GM19043 (cell line): ENCODE results near the gene RAB5IF.
"Not testable (repeated sequence)": the region's sequence is repeated elsewhere in the genome, so short reads cannot be mapped to it uniquely, and the experiment has no call there.

ENCODE experiments used
- ATAC-seq: cut with Tn5 transposase; IDR thresholded peaks from one replicate; pipeline ENCODE4 v1.9.1; 2021; ENCODE audit warnings: low read depth; ENCODE audit not compliant: unreplicated experiment

RAB5IF gene, protein sequence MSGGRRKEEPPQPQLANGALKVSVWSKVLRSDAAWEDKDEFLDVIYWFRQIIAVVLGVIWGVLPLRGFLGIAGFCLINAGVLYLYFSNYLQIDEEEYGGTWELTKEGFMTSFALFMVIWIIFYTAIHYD

DNA sequence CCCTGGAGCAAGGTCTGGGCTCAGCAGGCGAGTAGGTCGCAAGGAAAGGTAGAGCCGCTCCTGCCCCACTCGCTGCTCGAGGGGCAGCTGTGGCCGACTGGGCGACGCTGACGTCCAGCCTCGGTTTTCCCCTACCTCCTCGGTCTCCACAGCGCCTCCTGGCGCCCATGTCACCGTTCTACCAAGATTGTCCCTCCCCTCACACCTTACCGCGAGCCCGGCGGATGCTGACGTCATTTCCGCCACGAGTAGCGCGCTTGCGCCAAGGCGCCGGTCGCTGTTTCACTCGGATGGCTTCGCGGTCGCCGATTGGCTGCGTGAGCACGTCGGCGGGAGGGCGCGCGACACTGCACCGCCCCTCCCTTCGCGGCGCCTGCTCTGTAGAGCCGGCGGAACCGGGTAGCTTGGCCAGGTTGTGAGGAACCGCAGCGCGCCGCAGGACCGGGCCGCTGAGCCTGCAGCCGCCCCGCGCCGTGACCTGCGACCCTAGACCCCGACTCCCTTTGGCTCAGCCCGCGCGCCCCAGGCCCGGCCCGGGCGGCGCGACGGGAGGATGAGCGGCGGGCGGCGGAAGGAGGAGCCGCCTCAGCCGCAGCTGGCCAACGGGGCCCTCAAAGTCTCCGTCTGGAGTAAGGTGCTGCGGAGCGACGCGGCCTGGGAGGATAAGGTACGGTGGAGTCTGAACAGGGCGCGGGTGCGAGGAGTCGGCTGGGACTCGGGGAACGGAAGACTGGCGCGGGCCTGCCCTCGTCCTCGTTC is at the start of gene RAB5IF:
TSS of gene RAB5IF (plus strand) at position 381 of the 759 bp plus-strand sequence. CDS start at position 554, 173 bp downstream.
- ATAC-seq, result peak; percentile 81

DNA sequence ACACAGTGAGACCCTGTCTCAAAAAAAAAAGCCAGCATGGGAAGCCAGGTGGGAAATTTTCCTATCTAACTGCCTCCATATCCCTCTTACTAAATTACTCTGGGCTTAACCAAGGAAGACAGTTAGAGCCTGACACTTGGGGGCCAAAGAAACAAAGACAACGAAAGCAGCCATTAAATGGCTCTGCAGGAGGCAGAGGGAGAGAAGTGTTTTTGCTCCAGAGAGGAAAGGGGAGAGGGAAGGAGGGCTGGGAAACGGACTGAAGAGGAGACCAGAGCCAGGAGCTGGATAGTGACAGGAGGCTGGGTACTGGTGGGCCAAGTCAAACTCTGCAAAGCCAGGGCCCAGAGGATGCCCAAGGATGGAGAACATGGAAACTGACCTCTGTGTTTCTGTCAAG is 42.9 kb upstream of the RAB5IF start:
- no peak for ATAC-seq

DNA sequence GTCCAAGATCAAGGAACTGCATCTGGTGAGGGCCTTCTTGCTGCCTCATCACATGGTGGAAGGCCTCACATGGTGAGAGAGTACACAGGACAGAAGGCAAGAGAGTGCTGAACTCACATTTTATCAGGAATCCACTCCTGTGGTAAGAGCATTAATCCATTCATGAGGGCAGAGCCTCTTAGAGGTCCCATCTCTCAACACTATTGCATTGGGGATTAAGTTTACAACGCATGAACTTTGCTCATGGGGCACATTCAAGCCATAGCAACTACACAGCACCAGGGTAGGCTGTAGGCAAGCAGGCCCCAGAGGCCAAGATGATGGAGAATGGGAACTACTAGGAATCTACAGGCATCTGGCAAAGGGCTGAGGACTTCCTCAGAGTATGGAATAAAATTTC is 42.2 kb upstream of the RAB5IF start:
- ATAC-seq, result no peak

DNA sequence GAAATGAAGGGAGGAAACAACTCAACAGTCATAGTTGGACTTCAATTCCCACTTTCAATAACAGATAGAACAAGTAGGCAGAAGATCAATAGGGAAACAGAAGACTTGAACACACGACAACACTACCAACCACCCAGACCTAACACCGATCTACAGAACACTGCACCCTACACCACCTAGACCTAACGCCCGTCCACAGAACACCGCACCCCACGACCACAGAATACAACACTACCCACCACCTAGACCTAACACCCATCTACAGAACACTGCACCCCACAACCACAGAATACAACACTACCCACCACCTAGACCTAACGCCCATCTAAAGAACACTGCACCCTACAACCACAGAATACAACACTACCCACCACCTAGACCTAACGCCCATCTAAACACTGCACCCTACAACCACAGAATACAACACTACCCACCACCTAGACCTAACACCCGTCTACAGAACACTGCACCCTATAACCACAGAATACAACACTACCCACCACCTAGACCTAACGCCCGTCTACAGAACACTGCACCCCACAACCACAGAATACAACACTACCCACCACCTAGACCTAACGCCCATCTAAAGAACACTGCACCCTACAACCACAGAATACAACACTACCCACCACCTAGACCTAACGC is 41.4 kb upstream of the RAB5IF start:
- ATAC-seq, result not testable (repeated sequence)

DNA sequence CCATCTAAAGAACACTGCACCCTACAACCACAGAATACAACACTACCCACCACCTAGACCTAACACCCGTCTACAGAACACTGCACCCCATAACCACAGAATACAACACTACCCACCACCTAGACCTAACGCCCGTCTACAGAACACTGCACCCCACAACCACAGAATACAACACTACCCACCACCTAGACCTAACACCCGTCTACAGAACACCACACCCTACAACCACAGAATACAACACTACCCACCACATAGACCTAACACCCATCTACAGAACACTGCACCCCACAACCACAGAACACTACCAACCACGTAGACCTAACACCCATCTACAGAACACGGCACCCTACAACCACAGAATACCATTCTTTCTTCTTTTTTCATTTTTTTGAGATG is 40.9 kb upstream of the RAB5IF start:
- not testable (repeated sequence) for ATAC-seq

DNA sequence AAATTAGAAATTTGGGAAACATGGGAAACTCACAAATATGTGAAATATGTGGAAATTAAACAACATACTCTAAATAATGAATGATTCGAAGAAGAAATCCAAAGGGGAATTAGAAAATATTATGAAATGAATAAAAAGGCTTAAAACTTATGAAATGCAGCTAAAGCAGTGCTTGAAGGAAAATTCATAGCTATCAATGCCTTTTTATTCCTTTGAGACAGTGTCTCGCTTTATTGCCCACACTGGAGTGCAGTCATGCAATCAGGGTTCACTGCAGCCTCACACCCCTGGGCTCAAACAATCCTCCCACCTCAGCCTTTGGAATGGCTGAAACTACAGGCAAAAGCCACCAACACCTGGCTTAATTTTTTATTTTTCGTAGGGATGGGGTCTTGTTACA is 40.1 kb upstream of the RAB5IF start:
- ATAC-seq, result no peak

DNA sequence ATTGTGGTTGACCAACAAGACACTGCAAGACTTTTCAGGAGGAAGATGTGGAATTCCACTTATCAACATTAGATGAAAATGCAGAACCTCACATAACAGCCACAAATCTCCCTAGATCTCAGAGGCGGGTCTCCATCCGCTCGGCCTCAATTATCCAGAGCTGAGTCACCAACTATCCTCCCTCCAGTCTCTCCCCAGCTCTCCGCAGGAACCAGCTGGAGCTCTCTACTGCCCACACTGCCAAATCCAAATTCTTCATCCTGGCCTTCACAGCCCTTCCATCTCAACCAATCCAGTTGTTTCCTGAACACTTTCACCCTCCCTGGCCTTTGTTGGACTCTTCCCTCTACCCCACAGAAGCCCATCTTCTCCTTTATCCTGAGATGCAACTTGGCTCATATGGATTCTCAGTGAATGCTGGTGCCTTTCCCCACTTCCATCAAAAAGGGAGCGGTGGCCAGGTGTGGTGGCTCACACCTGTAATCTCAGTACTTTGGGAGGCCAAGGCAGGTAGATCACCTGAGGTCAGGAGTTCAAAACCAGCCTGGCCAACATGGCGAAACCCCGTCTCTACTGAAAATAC is 35.6 kb upstream of the RAB5IF start:
- ATAC-seq, result no peak

DNA sequence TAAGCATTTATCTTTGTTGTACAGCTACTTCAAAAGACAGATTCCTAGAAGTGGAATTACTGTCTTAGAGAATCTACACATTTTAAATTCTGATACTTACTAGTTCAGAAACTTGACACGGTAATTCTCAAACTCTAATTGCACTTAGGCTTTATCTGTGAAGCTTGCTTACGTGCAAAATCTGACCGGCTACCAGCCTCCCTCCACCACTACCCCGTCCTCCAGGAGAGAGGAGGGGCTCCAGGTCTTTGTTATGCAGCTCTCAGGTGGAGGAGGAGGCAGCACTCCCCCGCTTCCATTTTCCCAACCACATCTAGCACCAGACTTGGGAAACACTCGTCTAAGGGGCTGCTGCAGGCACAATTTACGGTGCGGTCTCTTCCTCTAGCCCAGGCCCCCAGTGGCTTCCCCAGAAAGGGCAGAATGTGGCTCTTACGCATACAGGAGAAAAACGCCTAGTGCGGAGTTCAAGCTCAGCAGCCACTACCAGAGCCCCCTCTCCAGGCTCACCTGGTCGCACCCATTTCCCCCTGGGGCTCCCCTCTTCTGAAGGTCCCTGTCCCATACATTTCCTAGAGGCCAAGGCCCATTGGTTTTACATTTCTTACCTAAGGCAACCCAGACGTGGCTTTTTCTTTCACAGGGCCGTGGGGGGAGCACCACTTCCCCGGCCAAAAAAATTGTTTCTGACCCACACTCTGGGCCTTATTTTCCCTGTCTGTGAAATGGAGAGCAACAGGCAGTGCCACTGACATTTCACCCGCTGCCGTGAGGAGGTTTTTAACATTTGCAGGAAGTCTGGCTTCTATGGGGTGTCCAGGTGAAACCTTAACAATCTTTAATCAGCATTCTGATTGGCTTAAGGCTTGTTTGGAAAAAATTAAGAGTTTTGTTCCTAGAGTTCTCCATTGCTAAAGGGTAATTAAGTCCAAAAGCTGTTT is 33.7 kb upstream of the RAB5IF start:
- ATAC-seq, result no peak

DNA sequence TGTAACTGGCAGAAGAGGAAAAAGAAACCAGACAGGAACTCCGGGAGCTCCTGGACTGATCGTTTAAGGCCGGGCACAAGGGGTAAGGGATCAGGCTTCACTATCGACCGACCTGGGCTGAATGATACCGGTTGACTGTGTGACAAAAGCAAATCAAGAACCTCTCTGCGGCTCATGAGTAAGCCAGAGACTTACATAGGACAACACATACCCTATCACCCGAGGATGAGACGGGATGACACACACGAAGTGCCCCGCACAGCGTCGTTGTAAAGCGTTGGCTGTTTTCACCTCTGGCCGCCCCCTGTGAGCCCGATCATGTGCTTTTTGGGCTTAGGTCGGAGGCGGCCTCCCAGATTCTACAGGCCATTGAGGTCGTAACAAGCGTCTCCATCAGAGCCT is 32.9 kb upstream of the RAB5IF start:
- ATAC-seq, result no peak

DNA sequence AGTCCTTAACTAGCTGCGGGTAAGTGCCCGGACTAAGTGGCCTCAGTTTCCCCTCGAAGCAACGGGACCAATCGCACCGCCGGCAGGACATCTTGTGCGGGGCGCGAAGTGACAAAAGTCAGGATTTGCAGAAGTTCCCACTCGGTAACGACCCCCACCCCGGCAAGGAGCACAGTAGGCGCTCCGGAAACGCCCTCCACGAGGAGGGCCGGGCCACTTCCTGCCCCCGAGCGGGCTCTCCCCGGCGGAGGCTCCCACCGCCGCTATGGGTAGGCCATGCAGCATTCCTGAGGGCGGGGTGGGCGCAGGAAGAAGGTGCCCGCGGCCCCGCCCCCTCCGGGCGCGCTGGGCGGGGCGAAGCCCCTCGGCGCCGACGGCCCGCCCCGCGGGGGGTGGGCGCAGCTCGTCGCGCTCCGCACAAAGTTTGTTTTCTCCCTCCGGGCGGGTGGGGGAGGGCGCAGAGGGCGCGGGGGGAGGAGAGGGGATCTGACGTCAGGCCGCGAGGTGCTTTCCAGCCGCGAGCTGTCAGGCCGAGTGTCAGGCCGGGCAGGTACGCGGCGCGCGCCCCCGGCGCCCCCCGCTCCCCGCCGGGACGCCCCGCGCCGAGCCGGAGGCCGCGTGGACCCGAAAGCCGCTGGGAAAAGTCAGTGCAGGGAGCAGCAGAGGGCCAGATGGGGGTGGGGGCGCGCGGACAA is 32.3 kb upstream of the RAB5IF start, which contains the start of gene TGIF2:
TSS of gene TGIF2 (plus strand) at position 495 of the 695 bp plus-strand sequence. CDS start 5,178 bp downstream, outside the sequence.
- peak; percentile 63 for ATAC-seq

DNA sequence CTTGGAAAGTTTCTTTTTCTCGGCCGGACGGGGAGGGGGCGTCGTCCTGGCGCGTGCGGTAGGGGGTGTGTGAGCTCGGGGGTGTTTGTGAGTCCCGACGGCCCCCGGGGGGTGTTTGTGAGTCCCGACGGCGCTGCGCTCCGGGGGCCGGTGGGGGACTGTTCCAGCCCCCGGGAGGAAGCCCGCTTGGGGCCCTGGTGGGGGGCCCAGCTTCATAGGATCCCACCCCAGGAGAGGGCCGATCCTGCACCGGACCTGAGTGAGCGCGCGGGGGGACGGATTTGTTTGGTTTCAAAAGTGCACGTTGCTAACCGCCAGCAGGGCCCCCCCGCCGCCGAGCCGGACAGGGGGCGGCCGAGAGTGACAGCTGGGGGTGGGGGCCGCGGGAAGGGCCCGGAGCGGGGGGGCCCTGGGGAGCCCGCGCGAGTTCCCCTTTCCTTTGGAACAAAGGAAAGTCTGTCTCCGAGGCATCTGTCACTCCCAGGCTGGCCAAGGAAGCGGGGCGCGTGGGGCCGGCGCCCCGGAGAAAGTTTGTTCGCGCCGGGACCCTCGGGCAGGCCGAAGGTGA is 31.7 kb upstream of the RAB5IF start:
- ATAC-seq, result no peak

DNA sequence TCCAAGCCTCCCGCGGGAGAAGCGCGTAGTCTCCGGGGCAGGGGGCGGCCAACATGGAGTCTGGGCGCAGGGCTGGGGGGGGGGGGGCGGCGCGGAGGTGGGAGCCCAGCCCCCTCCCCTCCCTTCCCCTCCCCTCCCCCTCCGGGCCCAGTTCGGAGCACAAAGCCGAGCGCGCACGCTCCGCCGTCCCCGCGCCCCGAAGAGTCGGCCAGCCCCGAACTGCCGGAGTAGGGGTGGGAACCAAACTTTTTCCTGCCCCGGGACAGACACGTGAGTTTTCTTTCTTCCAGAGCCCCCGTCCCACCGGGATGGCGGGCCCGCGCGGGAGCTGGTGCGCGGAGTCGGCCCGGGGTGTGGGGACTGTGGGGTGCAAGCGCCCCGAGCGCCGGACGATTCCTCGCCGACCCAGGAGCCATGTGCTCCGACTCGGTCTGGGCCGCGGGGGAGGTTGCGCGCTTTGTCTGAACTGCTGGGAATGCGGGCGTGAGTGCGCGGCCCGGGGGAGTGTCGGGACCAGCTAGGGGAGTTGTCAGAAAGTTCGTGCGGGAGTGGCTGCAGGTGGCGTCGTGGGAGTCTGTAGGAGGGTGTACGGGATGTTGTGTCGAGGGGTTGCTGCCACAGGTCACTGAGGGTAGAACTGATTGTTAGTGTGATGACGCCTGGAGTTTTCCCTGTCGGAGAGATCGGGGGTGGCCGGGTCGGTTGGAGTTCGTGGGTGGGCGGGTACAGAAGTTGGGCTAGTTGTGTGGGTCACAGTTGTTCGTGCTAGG is 31.0 kb upstream of the RAB5IF start:
- no peak for ATAC-seq

DNA sequence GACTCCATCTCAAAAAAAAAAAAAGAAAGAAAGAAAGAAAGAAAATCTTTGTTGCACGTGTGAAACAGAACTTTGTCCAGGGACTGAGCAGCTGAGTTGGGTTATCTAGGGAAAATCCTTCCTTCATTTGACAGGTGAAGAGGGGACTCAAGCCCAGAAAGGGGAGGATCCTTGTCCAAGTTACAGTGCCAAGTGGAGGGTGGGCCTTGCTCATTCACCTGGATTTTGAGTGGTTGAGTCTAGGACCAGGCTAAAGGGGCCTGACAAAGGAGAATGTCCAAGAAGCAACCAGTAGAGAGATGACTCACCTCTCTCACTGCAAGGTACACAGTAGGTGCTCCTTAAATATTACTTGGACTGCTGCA is 29.5 kb upstream of the RAB5IF start:
- no peak for ATAC-seq

DNA sequence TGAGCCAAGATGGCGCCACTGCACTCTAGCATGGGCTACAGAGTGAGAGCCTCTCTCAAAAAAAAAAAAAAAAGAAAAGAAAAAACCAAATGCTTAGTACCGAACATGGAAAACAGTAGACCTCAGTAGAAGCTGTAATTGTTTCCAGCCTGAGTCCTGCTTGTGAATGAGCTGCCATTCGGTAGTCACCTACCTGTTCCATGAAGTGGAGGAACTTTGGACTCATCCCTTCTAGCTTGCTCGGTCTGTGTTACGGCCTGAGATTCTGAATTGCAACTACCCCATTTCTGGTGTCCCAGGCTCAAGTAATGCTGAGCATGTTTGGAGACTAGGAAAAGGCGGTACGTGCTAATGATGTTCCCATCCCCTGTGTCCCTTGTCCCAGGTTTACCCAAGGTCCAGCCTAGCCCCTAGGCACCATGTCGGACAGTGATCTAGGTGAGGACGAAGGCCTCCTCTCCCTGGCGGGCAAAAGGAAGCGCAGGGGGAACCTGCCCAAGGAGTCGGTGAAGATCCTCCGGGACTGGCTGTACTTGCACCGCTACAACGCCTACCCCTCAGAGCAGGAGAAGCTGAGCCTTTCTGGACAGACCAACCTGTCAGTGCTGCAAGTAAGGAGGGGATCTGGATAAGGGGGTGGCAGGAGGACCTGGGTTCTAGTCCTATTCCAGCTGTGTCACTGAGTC is 27.1 kb upstream of the RAB5IF start:
- ATAC-seq, result no peak

DNA sequence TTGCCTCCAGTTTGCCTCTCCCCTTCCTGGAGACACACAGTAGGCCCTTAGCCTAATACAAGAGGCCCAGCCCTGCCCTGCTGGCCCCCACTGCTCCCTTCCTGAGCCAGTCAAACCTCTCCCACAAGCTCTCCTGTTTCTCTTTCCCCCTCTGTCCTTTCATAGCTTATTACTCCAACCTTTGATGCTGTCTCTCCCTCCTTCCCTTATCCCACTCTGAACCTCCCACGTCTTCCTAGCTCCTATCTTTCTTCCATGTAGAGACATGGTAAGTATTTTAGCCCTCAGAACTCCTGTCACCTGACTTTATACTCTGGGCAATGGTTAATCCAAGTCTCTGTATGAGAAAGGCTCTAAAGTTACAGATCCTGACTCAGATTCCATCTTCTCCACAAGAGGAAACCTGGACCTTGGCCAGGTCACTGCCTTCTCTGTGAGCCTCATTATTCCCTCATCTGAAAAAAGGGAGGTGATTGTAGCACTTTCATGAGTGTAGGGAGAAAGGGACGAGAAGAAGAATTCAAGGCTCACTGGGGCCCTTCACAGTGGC is 25.5 kb upstream of the RAB5IF start:
- ATAC-seq, result no peak

DNA sequence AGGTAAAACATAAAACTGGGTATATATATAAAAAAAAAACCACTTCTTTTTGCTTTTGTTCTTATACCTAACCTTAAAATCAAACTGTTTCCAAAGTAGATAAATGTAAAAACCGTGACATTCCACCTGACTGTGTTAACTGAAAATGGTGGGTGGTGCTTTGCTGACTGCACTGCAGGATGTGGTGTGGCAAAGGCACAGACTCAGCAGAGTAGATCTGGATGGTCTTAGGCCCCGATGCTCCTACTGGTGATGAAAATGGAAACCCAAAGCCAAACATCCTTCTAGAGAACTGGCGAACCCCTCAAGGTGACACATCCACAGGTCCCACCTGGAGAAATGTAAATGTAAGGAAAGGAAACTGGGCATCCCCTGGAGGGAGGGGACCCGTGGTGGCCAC is 23.3 kb upstream of the RAB5IF start:
- ATAC-seq, result no peak

DNA sequence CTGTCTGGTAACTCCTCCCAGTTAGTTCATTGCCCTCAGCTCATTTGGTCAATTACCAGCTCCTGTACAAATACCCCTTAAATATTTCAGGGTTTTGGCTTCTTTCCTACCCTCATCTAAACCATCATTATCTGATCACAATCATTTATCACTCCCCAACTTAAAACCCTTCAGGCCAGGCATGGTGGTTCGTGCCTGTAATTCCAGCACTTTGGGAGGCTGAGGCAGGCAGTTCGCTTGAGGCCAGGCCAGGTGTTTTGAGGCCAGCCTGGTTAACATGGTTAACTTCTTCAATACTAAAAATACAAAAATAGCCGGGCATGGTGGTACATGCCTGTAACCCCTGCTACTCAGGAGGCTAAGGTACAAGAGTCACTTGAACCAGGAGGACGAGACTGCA is 22.8 kb upstream of the RAB5IF start:
- no peak for ATAC-seq

DNA sequence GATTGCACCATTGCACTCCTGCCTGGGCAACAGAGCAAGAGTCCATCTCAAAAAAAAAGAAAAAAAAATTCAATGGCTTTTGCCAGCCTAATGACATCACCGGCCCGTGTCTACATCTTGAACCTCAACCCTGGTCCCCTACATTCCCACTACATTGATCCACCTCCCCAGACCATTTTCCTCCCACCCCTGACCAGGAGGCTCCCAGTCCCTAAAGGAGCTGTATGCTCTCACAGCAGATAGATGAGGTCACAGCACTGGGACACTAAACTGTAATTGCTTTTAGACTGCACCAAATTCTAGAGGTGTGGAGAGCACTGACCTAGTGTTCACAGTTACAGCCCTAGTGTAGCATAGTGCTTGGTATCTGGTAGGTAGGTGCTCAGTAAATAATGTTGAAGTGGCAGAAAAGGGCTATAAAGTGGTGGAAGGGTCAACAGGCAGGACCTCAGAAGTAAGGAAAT is 21.5 kb upstream of the RAB5IF start:
- no peak for ATAC-seq
